Kidney capillary endothelial cell (primary cell): ENCODE results near the gene PNN.
A peak's percentile ranks its signal among the peaks of the same experiment; 100 is the strongest.
"Not testable (repeated sequence)": the region's sequence is repeated elsewhere in the genome, so short reads cannot be mapped to it uniquely, and the experiment has no call there.

Experiments used
- DNase-seq: peaks from one replicate; pipeline ENCODE4 v3.0.0-alpha.2; 2018; ENCODE audit warnings: low spot score

Gene PNN

DNA sequence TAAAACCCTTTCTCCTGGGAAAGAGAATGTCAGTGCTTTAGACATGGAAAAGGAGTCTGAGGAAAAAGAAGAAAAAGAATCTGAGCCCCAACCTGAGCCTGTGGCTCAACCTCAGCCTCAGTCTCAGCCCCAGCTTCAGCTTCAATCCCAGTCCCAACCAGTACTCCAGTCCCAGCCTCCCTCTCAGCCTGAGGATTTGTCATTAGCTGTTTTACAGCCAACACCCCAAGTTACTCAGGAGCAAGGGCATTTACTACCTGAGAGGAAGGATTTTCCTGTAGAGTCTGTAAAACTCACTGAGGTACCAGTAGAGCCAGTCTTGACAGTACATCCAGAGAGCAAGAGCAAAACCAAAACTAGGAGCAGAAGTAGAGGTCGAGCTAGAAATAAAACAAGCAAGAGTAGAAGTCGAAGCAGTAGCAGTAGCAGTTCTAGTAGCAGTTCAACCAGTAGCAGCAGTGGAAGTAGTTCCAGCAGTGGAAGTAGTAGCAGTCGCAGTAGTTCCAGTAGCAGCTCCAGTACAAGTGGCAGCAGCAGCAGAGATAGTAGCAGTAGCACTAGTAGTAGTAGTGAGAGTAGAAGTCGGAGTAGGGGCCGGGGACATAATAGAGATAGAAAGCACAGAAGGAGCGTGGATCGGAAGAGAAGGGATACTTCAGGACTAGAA, 6.1 kb downstream of the PNN start:
- no peak for DNase-seq

DNA sequence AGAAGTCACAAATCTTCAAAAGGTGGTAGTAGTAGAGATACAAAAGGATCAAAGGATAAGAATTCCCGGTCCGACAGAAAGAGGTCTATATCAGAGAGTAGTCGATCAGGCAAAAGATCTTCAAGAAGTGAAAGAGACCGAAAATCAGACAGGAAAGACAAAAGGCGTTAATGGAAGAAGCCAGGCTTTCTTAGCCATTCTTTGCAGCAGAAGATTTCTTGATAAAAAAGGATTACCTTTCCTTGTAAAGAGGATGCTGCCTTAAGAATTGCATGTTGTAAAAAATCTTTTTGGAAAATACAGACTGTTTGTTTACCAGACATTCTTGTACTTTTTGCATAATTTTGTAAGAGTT, 6.6 kb downstream of the PNN start:
- no peak for DNase-seq

DNA sequence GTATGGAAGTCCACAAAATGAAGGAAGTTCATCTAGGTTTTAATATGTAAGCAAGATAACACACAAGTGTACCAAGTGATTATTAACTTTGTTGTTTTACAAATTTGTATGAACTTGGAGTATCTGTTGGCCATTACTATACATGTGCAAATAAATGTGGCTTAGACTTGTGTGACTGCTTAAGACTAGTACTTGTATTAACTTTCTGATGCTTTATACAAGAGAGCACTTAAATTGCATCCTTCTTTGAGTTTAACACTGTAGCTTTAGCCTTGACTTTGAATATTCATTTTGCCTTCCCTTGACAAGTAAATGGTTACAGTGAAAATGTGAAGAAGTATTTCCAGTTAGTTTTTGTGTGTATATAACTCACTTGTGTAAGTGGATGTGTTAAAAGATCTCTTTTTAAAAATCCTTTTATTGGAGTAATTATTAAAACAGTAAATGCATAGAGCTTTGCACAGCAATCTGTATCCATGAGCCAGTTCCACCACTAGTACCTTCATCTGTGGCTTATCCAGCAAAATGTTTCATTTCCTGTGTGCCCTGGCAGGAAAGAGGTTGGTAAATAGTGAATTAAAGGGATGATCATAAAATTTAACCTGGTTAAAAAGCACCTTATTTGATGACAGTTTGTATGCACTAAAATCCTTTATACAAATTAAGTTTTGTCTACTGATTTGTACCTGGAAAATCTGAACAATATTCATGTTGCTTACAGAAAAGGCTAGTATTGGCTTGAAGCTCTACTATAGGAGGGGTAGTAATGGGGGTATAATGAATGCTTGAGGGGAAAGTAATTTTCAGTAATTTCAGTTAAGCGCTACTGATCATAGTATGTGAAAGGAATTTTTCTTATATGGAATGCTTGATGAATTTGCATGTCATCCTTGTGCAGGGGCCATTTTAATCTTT, 8.0 kb downstream of the PNN start:
- DNase-seq = no peak

DNA sequence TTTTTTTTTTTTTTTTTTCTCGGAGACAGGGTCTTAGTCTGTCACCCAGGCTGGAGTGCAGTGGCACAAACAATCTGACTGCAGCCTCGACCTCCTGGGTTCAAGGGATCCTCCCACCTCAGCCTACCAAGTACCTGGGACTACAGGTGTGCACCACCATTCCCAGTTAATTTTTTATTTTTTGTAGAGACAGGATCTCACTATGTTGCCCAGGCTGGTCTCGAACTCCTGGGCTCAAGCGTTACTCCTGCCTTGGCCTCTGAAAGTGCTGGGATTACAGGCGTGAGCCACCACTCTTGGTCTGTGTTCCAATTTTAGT, 8.6 kb downstream of the PNN start:
- DNase-seq = not testable (repeated sequence)

DNA sequence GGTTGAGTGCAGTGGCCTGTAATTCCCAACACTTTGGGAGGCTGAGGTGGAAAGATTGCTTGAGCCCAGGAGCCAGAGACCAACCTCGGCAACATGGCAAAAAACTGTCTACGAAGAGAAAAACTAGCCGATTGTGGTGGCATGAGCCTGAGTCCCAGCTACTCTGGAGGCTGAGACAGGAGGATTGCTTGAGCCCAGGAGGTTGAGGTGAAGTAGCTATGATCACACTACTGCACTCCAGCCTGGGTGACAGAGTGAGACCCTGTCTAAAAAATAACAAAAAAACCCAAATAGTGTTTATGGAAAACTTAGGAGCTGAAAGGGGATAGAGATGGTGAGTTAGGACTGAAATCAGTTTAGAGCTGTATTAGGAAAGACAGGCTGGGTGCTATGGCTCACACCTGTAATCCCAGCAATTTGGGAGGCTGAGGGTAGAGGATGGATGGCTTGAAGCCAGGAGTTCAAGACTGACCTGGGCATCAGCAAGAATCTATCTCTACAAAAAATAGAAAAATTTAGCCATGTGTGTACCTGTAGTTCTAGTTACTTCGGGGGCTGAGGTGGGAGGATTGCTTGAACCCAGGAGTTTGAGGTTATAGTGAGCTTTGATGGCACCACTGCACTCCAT, 9.7 kb downstream of the PNN start:
- DNase-seq = no peak

DNA sequence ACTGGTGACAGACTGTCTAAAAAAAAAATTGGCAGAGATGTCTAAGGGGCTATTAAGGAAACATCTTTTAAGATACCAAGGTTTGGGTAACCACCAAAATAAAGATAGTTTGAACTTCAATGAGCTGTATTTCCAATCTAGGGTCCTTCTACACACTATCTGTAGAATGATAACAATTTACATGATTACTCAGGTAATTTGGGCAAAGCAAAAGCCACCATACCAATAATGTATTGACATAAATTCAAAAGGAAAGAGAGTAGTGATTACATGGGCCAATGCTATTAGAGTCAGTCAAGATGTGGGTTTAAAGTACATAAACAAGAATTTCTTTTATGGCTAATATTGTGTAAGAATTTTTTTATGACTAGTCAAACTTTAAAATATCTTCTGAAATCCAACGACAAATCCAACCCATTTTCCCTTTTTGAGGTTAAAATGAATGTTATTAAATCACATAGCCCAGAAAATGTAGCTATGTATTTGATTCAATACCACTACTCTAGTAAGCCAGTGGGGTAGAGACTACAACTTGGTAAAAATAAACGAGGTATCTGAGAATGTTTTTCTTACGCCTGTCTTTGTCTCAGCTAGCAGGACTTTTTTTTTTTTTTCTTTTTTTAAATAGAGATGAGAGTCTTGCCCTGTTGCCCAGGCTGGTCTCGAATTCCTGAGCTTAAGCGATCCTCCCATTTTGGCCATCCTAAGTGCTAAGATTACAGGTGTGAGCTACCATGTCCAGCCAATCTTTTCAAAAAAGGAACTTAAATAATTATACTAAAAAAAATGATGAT, 10.4 kb downstream of the PNN start:
- no peak for DNase-seq

DNA sequence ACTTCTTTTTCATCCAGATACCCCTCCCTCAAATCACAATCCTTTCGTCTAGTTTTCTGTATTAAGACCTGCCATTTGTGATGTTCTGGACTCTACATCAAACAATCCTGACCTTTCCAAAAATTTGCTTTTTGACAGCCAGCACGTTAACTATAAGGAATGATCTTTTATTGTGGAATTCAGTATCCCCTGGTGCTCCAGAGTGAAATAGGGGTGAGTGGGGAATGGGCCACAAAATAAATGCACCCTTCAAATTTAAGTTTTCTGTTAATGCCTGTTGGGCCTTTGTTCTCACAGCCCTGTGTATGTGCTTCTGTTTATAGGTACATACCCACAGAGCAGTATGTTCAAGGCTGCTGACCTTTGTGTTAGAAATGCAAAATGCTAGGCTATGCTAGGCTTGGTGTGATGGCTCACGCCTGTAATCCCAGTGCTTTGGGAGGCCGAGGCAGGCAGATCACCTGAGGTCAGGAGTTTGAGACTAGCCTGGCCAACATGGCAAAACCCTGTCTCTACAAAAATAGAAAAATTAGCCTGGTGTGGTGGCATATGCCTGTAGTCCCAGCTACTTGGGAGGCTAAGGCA, 12.0 kb downstream of the PNN start:
- DNase-seq = no peak

DNA sequence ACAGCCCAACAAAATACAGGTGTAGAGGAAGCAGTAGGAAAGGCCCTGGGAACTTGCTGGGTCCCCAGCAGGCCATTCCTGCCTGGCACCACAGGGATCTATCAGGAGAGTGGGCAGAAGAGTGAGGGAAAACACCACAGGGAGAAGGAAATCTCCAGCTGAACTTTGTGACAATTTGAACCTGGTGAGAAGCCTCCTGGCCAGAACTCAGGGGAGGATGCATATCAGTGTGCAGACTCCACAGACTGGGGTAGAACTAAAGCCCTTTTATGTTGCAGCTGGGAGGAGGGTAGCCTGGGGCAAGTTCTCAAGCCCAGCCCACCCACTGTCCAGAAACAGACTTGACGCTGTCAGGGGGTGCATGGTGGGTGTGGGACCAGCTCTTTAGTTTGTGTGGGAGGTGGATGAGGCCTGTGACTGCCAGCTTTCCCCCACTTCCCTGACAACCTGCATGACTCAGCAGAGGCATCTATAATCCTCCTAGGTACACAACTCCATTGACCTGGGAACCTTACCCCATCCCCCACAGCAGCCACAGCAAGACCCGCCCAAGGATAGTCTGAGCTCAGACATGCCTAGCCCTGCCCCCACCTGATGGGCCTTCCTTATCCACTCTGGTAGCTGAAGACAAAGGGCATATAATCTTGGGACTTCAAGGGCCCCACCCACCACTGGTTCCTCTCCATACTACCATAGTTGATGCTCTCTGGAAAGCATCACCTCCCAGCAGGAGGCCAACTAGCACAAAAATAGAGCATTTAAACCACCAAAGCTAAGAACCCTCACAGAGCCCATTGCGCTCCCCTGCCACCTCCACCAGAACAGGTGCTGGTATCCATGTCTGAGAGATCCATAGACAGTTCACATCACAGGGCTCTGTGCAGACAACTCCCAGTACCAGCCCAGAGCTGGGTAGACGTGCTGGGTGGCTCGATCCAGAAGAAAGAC, 28.9 kb downstream of the PNN start:
- DNase-seq = no peak

DNA sequence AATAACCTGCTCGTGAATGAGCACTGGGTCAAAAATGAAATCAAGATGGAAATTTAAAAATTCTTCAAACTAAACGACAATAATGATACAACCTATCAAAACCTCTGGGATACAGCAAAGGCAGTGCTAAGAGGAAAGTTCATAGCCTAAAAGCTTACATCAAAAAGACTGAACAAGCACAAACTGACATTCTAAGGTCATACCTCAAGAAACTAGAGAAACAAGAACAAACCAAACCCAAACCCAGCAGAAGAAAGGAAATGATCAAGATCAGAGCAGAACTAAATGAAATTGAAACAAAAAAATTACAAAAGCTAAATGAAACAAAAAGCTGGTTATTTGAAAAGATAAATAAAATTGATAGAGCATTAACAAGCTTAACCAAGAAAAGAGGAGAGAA, 32.4 kb downstream of the PNN start:
- DNase-seq = not testable (repeated sequence)

DNA sequence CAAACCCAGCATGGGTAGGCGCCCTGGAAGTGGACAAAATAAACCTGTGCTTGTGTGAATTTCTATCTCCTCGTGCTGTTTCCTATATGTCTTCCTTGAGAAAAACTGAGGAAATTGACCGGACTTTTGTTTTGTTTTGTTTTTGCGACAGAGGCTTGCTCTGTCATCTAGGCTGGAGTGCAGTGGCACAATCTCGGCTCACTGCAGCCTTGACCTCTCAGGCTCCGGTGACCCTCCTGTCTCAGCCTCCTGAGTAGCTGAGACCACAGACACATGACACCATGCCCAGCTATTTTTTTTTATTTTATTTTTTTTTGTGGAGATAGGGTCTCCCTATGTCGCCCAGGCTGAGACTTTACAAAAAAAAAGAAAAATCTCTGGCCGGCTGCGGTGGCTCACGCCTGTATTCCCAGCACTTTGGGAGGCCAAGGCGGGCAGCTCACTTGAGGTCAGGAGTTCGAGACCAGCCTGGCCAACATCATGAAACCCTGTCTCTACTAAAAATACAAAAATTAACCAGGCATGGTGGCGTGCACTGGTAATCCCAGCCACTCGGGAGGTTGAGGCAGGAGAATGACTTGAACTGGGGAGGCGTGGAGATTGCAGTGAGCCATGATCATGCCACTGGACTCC, 36.2 kb downstream of the PNN start:
- no peak for DNase-seq

DNA sequence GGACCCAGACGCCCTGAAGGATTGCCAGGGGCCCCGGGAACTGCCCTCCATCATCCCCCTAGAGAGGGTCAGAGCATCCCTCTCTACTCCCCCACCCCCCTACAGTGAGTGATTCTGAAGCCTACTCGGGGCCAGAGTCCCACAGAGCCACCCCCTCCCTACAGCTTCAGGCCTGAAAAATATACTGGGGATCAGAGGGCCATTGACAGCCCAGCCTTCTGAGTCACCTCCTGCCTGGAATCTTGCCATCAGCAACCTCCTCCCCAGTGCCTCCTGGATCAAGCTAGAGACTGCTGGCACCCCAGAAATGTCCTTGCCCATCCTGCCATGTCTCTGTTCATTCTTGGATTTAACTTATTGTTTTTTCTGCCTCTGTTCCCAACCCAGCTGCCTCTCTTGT, 37.0 kb downstream of the PNN start:
- no peak for DNase-seq

DNA sequence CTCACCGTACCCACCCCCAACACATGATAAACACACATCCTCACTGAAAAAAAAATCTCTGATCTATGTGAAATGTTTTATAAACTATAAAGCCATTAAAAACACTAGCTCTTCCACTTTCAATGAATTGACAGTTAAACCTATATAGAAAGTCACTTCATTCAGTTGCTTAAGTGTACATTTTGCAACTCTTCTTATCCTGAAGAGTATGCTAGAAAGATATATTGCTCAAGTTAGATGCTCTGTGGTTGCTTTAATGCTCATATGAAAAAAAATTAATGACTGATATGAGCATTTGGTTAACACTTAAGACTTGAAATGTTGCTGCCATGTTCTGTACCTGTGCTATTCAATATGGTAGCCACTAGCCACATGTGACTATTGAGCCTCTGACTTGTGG, 37.6 kb downstream of the PNN start:
- DNase-seq = no peak

DNA sequence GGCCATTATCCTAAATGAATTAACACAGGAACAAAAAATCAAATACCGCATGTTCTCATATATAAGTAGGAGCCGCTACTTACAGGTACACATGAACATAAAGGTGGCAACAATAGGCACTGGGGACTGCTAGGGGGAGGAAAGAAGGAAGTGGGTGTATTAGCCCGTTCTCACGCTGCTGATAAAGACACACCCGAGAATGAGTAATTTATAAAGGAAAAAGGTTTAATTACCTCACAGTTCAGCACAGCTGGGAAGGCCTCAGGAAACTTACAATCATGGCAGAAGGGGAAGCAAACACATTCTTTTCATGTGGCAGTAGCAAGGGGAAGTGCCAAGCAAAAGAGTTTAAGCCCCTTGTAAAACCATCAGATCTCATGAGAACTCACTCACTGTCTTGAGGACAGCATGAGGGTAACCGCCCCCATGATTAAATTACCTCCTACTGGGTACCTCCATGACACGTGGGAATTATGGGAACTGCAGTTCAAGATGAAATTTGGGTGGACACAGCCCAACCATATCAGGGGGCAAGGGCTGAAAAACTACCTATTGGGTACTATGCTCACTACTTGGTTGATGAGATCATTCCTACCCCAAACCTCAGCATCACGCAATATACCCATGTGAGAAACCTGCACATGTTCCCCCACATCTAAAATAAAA, 42.3 kb downstream of the PNN start:
- no peak for DNase-seq

DNA sequence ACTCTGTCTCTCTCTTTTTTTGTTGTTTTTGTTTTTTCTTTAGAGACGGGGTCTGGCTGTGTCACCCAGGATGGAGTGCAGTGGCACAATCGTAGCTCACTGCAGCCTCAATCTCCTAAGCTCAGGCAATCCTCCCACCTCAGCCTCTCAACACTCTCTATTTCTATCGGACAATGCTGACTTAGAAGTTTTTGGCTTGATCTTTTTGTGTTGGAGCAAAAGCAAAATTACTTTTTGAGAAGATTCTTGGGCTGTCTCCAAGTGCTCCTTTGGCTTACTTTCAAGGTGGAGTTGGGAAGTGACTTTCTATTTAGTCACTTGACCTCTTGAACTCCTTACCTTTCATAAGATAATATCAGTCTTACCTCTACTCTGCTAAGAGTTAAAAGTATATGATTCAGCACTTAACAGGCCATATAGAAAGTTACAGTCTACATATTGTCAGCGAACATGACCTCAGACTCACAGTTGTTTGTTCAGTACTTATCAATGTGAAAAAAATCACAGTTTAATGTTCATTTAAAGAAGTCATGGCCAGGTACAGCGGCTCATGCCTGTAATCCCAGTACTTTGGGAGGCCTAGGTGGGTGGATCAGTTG, 43.2 kb downstream of the PNN start:
- peak; percentile 35 for DNase-seq

DNA sequence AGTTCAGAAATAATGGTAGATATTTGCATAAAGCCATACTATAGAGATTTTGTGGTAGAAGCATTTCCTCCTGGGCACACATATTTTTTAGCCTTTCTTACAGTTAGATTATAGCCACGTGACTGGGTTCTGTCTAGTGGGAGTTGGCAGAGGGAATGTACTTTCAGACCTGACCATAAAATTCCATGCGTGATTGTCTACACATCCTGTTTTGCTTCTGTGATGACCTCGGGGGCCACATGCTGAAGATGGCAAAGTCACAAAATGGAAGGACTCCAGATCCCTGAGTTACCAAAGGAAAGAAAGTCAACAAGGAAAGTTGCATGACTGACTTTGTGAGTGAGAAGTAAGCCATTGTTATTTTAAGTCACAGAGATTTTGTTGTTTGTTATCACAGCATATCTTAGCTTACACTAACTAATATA, 44.0 kb downstream of the PNN start:
- no peak for DNase-seq

DNA sequence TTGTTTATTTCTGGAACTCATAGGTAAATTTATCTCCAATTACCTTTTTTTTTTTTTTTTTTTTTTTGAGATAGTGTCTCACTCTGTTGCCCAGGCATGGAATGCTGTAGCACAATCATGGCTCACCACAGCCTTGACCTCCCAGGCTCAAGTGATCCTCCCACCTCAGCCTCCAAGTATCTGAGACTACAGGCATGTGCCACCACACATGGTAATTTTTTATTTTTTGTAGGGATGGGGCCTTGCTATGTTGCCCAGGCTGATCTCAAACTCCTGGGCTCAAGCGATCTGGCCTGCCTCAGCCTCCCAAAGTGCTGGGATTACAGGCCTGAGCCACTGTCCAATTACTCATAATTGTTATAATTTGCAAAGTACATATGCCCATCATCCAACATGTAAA, 45.4 kb downstream of the PNN start:
- not testable (repeated sequence) for DNase-seq

DNA sequence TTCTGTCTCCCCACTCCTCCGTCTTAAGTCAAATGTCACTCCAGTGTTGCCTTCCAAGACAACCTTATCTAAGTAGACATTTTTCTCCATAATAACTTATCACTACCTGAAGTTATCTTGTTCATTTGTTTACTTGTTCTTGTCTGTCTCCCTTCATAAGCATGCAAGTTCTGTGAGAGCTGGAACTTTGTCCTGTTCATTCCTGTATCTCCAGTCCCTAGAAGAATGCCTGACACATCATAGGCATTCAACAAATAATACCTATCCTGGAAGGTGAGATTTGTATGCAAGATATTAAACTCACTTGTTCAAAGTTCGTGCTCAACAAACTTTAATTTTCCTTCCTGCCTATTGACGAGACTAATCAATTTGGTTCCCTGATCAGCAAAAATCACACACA, 53.0 kb downstream of the PNN start:
- DNase-seq = no peak

DNA sequence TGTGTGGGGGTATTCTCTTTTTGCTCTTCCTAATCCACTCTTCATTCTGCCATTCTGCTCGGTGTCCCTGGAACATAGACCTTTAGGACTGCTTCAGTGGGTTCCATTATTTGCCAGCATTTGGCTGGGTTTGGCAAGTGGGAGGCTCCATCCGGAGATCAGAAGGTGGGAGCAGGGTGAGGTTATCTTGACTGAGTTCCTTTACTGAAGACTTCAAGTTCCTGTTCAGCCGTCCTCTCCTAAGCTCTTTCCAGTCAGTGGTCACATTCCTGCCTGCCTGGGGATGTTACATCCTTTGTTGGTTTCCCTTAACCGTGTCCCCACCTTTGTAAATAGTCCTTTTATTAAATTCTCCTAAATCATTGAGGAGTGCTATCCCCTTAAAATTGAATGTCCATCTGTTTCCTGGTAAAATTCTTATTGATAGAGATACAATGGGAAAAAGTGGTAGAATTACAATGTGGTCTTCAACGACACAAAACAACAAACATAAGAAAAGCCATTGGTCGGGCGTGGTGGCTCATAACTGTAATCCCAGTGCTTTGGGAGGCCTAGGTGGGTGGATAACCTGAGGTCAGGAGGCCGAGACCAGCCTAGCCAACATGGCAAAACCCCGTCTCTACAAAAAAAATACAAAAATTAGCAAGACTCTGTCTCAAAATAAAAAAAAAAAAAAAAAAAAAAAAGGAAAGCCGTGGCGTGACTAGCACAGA, 53.6 kb downstream of the PNN start:
- DNase-seq = no peak

DNA sequence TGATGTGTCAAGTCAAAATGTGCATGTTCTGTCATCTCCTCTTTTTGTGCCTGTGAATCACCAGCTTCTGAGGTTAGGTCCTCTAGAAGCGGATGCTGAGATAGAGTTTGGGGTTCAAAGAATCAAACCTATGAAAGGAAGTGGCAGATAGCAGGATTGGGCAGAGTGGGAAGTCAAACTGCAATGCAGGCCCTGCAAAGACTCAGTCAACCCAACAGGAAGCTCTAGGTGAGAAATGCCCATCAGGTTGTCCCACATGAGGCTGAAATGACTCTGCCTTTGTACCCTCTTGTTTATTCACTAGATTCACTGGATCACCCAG, 54.1 kb downstream of the PNN start:
- DNase-seq = no peak
